SK-N-MC (cell line): Measurements from ENCODE around the gene FYTTD1.

Experiments used
- EZH2 ChIP-seq: fragments of 200-600 bp; sonication (generic); IDR thresholded peaks from one replicate; pipeline ENCODE4 v1.6.1; 2017; ENCODE audit warnings: antibody characterized with exemption
- POLR2AphosphoS5 ChIP-seq: IDR thresholded peaks from 2 replicates; pipeline ENCODE4 v1.6.1; 2012; ENCODE audit warnings: mild to moderate bottlenecking, low read depth, low read length, borderline replicate concordance

DNA sequence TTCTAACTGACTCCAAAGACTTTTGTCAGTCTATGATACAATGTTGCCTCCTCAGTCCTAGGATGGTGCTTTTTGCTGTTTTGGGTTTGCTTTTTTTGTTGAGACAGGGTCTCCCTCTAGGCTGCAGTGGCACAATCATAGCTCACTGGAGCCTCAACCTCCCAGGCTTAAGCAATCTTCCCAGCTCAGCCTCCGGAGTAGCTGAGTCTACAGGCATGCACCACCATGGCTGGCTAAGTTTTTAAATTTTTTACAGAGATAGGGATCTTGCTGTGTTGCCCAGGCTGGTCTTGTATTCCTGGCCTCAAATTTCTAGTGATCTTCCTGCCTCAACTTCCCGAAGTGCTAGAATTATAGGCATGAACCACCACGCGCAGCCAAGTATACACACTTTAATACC is 35.4 kb upstream of the FYTTD1 start:
- TF ChIP-seq POLR2AphosphoS5 (no peak), EZH2 (no peak)
